ENCODE data around the gene LHPP. TPM values are rescaled to one million over a fixed set of nuclear protein-coding genes. Genes with fewer than 3 reads are reported as not detected.

The LHPP gene
- total RNA-seq, 1 donor from 2014 or later = 23.2 TPM

DNA sequence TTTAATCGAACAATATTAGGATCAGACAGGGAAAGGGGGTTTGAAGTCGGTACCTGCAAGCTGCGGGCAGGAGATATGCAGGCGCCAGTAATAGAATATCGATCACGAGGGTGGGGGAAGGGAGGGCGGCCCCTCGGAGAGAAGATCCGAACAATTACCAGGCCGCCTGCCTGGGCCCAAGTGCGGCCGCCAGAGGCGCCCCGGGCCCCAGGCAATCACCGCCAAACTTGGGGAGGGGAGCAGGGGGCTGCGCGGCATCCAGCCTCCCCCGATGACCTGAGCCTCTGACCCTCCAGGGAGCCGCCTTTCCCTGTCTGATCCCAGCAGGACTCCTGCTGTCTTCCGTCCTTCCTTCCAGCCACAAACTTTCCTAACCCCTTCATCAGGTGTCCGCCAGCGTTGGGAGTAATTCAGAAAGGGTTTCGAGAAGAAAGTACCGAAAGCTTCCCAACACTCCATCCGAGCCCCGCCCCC is 12.9 kb upstream of the LHPP start:
- ATAC-seq = no peak

DNA sequence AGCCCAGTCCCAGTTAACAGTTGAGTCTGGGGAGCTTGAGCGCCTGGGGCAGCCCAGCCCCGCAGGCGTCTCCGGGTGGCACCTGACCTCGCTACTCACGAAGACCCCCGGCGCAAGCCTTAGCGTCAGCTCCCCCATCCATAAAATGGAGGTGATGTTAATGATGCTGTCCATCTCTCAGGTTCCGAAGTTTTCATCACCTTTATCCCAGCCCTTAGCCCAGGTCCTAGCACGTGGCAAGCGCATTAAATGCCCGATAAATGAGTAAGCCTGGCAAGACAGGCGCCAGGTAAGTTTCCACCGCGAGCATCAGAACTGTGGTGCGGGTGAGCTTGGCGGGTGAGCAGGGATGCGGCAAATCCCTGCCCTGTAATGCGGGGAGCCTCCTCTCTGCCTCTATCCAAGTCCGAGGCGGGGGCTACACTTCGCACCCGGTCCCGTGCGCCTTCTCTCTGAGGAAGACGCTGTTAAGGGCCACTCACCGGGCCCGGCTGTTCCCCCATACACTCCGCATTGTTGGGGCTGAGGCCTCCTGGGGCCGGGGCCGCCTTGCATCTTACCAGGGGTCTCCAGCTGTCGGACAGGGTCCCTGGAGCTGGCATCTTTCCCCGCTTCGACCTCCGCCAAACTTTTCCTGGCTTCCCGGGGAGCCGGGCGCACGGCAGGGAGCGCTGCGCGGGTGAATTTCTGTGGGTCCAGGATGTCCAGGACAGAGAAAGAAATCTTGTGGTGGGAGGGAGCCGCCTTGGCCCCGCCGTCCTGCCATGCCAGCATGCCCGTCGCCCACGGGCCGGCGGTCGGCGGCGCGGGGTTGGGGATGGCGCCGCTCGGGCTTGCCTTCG is 12.2 kb upstream of the LHPP start:
- ATAC-seq = peak; percentile 64

DNA sequence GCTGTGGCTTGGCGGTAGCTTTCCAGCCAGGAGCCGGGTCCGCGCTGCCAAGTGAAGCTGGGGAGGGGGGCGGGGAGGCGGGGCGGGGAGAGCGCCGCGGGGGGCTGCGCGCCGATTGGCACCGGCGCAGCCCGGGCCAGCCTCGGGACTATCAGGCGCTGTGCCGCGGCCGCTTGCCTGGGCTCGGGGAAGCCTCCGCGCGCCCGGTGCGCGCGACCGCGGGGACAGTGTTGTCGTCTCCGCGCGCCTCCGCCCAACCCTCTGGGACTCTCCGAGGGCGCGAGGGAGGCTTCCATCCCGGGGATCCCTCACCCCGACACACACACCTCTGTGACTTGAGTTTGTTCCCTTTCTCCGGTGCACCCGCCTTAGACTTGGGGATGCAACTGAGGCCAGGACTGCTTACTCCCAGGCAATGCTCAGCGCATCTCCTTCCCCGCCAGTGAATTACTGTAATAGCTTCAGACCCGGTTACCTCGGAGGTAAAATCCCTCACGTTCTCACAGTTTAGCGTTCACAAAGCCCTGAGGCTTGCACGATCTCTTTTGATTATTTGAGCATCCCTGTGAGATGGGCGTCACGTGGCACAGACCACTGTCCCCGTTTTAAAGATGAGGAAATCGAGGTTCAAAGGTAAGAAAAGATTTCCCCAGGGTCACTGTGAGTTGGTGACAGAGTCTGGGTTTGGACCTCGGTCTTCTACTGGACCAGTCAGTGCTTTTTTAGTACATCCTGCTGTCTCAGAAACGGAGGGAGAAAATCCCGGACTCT is 11.4 kb upstream of the LHPP start, which contains the start of gene NKX1-2:
Gene NKX1-2, minus strand, starts transcription at position 24 of the 771 bp plus-strand sequence. CDS start 92 bp downstream, outside the sequence.
- peak; percentile 35 for ATAC-seq

DNA sequence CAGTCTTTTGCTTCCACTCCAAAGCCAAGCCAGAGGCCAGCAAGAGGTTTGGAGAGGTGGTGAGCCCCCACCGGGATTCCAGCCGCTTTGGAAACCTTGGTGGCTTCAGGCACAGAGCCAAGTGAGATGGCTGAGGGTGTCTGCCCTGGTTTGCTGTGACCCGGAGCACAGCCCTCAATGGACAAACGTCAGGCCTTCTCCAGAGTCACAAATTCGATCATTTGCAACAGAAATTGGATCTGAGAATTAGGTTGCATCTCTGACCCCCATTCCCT is 10.9 kb upstream of the LHPP start:
- ATAC-seq = no peak

GRCh38 chr10:124451276-124451675 is 10.3 kb upstream of the LHPP start:
- ATAC-seq = no peak

GRCh38 chr10:124453960-124454610 is 7.5 kb upstream of the LHPP start:
- ATAC-seq = no peak

- ATAC-seq = no peak
These were observed 6.2 kb upstream of the LHPP start for GRCh38 chr10:124455441-124455840.

DNA sequence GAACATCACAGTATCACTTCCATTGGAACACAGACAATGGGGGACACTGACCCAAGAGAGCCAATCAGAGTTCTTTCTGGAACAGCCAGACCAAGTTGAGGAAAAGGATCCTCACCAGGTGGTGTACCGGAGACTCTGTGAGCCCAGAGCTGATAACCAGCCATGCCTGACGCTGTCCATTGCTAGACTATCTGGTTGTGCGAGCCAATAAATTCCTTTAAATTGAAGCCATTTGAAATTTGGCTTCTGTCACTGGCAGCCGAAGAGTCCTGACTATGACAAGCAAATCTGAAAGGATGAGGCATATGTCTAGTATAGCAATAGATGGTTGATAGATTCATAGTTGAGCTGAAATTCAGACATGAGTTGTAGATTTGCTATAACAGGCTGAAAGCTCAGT is 3.1 kb upstream of the LHPP start:
- no peak for ATAC-seq

DNA sequence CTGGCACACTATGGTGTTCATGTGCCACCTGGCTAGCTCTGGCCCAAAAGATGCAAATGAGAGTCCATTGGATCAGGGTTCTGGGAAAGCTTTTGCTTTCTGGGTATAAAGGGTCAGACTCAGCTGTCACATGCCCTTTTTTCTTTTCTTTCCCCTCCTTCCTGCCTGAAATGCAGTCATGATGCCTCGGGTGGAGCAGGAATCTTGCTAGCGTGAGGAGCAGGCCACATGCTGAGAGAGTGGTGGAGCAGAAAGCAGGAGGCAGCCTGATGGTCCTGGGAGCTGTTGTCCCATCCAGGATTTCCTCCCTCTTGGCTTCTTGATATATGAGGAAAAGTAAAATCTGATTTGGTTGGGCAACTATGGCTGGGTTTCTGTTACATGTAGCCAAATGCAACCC is 2.7 kb upstream of the LHPP start:
- no peak for ATAC-seq

GRCh38 chr10:124459395-124459794 is 2.2 kb upstream of the LHPP start:
- no peak for ATAC-seq

GRCh38 chr10:124460144-124460543 is 1.5 kb upstream of the LHPP start:
- ATAC-seq = no peak

DNA sequence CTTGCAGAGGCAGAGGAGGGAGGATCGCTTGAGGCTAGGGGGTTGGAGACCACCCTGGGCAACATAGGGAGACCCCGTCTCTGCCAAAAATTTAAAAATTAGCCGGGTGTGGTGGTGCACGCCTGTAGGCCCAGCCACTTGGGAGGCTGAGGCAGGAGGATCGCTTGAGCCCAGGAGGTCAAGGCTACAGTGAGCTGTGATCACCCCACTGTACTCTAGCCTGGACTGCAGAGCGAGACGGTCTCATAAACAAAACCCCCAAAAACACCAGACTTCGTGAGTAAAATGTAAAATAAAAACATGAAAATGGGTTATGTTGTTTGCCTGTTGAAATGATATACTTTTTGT is 699 bp downstream of the LHPP start:
- no peak for ATAC-seq

- ATAC-seq = no peak
These were observed 2.7 kb downstream of the LHPP start for GRCh38 chr10:124464028-124464965.

- no peak for ATAC-seq
These were observed 3.6 kb downstream of the LHPP start for GRCh38 chr10:124465003-124465776.

GRCh38 chr10:124465777-124466488 is 4.3 kb downstream of the LHPP start:
- no peak for ATAC-seq

DNA sequence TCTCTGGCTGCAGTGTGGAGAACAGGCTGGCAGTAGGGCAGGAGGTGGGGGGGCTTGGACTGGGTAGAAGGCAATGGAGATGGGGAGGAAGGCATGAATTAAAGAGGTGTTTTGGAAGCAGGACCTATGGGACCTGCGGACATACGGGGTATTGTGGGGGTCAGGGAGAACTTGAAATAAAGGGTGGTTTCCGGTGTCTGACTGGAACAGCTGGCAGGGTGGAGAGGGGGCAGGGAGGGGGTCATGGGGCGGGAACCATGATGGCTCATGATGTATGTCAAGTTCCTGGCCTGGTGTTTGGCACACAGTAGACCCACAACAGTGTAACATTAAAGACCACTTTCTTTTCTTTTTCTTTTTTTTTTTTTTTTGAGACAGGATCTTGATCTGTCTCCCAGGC is 5.5 kb downstream of the LHPP start:
- ATAC-seq = no peak

- ATAC-seq = no peak
These were observed 7.0 kb downstream of the LHPP start for GRCh38 chr10:124468624-124469023.

DNA sequence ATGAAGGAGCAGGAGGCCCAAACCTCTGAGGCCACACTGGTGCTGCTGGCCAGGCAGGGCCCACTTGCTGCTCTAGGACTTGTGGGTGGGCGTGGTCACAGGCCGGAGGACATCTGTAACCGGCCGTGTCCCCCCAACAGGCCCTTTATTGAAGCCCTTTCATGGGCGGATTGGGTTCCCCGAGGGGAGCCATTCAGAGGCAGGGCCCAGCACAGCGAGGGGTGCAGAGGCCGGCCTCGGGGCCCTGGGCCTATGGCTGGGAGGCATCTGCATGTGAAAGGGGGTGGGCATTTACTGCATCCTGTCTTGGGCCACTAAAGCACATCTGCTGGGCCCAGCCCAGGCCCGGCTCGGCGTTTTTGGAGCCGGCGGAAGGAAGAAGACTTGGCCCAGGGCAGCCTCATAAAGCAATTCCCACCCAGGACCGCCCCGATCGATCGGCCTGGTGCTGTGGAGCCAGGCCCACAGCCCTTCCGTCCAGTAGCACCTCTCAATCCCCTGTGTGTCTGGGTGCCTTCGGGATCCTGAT is 8.4 kb downstream of the LHPP start:
- peak; percentile 21 for ATAC-seq

GRCh38 chr10:124470544-124471434 is 9.2 kb downstream of the LHPP start:
- ATAC-seq = no peak

- no peak for ATAC-seq
These were observed 10.4 kb downstream of the LHPP start for GRCh38 chr10:124472071-124472470.
